ENCODE data around the gene FGF14.

Gene FGF14

DNA sequence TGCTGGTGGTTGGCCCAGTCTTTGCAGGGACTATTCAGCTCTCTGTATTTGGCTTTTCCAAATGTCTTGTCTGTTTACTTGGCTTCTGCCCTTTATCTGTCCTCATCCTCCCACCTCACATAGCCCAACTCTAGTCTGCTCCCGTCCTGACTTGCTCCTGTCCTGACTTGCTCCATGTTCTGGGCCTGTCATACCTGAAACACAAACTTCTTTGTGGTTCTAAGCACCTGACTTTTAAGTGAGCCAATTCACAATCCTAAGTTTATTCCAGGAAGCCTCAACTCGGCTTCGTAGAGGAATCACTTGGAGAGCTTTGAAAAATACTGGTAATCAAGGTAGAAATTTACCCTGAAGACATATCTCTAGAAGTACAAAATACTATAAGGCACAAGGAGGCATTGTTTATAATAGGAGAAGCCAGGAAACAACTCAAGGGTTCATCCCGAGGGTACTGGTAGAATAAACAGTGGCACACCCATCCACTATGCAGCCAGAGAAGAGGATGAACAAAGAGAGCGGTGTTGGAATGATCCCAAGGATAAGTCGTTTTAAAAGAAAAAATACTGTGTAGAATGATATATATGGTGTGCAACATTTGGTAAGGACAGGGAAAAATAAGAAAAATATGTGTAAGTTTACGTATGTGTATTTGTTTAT is 284.5 kb downstream of the FGF14 start:
- no peaks in the 10 kb centered on the region for H3K27me3 ChIP-seq (ENCODE audit: low read length)
- H4K20me1 ChIP-seq (ENCODE audit: low read depth, low read length) = no peaks in the 10 kb centered on the region
- no peaks in the 10 kb centered on the region for H3K9me3 ChIP-seq (ENCODE audit: insufficient read depth, low read length)
- no peaks in the 10 kb centered on the region for H3K36me3 ChIP-seq (ENCODE audit: low read length)
- no peak overlapping the region for H3K4me3 ChIP-seq (ENCODE audit: insufficient read depth, low read length, poor library complexity, severe bottlenecking)
- no peaks in the 10 kb centered on the region for H3F3A ChIP-seq (ENCODE audit: insufficient read depth)
- H3K27ac ChIP-seq (ENCODE audit: low read depth, low read length) = no peak overlapping the region
- H3K9me2 ChIP-seq (replicated peaks; ENCODE audit: insufficient read depth, low read length) = no peaks in the 10 kb centered on the region
- H3K4me2 ChIP-seq (ENCODE audit: low read depth, low read length, poor library complexity, severe bottlenecking) = no peak overlapping the region
- no peak overlapping the region for H3K9ac ChIP-seq (ENCODE audit: low read length)
- no peak overlapping the region for H2AFZ ChIP-seq (ENCODE audit: low read depth, low read length, severe bottlenecking)
- no peaks in the 10 kb centered on the region for H3K79me2 ChIP-seq (ENCODE audit: insufficient read depth, low read length)
- TF ChIP-seq CTCF (IDR thresholded peaks at IDR 0.05; ENCODE audit: insufficient read depth, low read length, poor library complexity, severe bottlenecking) (no peak), EZH2phosphoT487 (conservative IDR thresholded peaks at IDR 0.05; ENCODE audit: low read length) (no peak)

- Histone ChIP-seq H3K4me2 (ENCODE audit: low read depth, low read length, poor library complexity, severe bottlenecking) (no peak overlapping the region), H3K27ac (ENCODE audit: low read depth, low read length) (no peak overlapping the region), H2AFZ (ENCODE audit: low read depth, low read length, severe bottlenecking) (no peak overlapping the region), H3K79me2 (ENCODE audit: insufficient read depth, low read length) (no peaks in the 10 kb centered on the region), H3K9ac (ENCODE audit: low read length) (no peak overlapping the region), H4K20me1 (ENCODE audit: low read depth, low read length) (no peaks in the 10 kb centered on the region), H3K9me3 (ENCODE audit: insufficient read depth, low read length) (no peaks in the 10 kb centered on the region), H3K36me3 (ENCODE audit: low read length) (no peaks in the 10 kb centered on the region), H3F3A (ENCODE audit: insufficient read depth) (no peaks in the 10 kb centered on the region), H3K27me3 (ENCODE audit: low read length) (no peaks in the 10 kb centered on the region), H3K4me3 (ENCODE audit: insufficient read depth, low read length, poor library complexity, severe bottlenecking) (no peak overlapping the region), H3K9me2 (replicated peaks; ENCODE audit: insufficient read depth, low read length) (no peaks in the 10 kb centered on the region)
- TF ChIP-seq EZH2phosphoT487 (conservative IDR thresholded peaks at IDR 0.05; ENCODE audit: low read length) (no peak), CTCF (IDR thresholded peaks at IDR 0.05; ENCODE audit: insufficient read depth, low read length, poor library complexity, severe bottlenecking) (no peak)
These were observed 298.4 kb downstream of the FGF14 start for GRCh38 chr13:102103469-102103868.

DNA sequence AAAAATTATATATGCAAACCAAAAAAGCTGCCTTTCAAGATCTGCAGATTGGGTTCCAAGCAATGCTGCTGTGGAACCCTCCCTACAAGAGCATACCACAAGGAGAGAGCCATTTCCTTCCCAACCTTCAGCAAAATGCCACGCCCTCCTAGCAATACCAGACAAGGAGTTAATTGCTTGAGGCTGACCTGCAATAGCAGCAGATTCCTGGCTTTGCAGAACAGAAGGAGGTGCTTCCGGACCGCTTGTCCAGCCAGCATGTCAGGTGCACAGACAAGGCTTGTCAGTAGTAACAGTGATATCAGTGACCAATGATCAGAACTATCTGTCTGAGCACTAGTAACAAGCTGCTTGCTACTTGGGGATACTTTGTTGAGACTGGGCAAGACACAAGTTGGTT is 301.6 kb downstream of the FGF14 start:
- H3K9ac ChIP-seq (ENCODE audit: low read length) = no peak overlapping the region
- H4K20me1 ChIP-seq (ENCODE audit: low read depth, low read length) = no peaks in the 10 kb centered on the region
- no peak overlapping the region for H3K4me3 ChIP-seq (ENCODE audit: insufficient read depth, low read length, poor library complexity, severe bottlenecking)
- no peaks in the 10 kb centered on the region for H3K79me2 ChIP-seq (ENCODE audit: insufficient read depth, low read length)
- H3K27me3 ChIP-seq (ENCODE audit: low read length) = no peaks in the 10 kb centered on the region
- H3K27ac ChIP-seq (ENCODE audit: low read depth, low read length) = no peak overlapping the region
- no peak overlapping the region for H3K4me2 ChIP-seq (ENCODE audit: low read depth, low read length, poor library complexity, severe bottlenecking)
- H3K9me3 ChIP-seq (ENCODE audit: insufficient read depth, low read length) = no peaks in the 10 kb centered on the region
- no peak overlapping the region for H2AFZ ChIP-seq (ENCODE audit: low read depth, low read length, severe bottlenecking)
- H3K9me2 ChIP-seq (replicated peaks; ENCODE audit: insufficient read depth, low read length) = no peaks in the 10 kb centered on the region
- no peaks in the 10 kb centered on the region for H3K36me3 ChIP-seq (ENCODE audit: low read length)
- no peaks in the 10 kb centered on the region for H3F3A ChIP-seq (ENCODE audit: insufficient read depth)
- TF ChIP-seq EZH2phosphoT487 (conservative IDR thresholded peaks at IDR 0.05; ENCODE audit: low read length) (no peak), CTCF (IDR thresholded peaks at IDR 0.05; ENCODE audit: insufficient read depth, low read length, poor library complexity, severe bottlenecking) (no peak)
